K562 (cell line): ENCODE measurements around the gene MMP12. TPM values are rescaled to one million over a fixed set of nuclear protein-coding genes. Genes with fewer than 3 reads are reported as not detected.

Source experiments
- ATAC-seq: fragments of 200-7000 bp; cut with Tn5 transposase; 3 replicates; pipeline ENCODE4 v1.9.1; 2020; ENCODE audit warnings: moderate library complexity
- BruUV-seq: library from RNA; stranded (reverse); fragments of 400-500 nt; replicated peaks from 2 replicates; lab custom pipeline; 2021; lab: Mats Ljungman, UMichigan
- CTCF ChIA-PET: fragments of 300-600 bp; formaldehyde crosslinking; extraction: SDS; loops from one replicate; lab custom pipeline; 2021; ENCODE audit warnings: low intra/inter-chr PET ratio; lab: Yijun Ruan, JAX
- POLR2A ChIA-PET: fragments of 300-600, 350-650 bp; sonication (Branson Sonifier 250); formaldehyde crosslinking; extraction: SDS; loops from one replicate; lab custom pipeline; 2021; ENCODE audit warnings: antibody characterized with exemption, inconsistent platforms; lab: Yijun Ruan, JAX
- DNase-seq, 4 experiments: peaks; one replicate each; pipeline versions ENCODE4 v3.0.0 to v3.0.0-alpha.2; 2011 to 2018; ENCODE audit warnings: low spot score in 3 of 4, mixed read lengths in 3 of 4; ENCODE audit errors: extremely low read depth in 1 of 4
- FAIRE-seq: peaks from 2 replicates; lab custom pipeline; 2011; peaks lifted over from hg19 to GRCh38; lab: Jason Lieb, UNC
- H2AFZ ChIP-seq: 2 replicates; pipeline ENCODE4 v1.6.0; 2011; ENCODE audit warnings: low read depth, low read length, control low read depth, inconsistent platforms
- H3K27ac ChIP-seq: fragments of 200-600 bp; 3 replicates; pipeline ENCODE4 v1.8.0; 2011; ENCODE audit warnings: low read depth, mild to moderate bottlenecking, control low read depth, inconsistent platforms, low read length, moderate library complexity, mixed read lengths; ENCODE audit errors: extremely low read depth
- H3K27me3 ChIP-seq, 2 experiments: fragments of 300-600 bp in 1 of 2; 2 replicates in 1 of 2; 3 replicates in 1 of 2; pipeline versions ENCODE4 v1.6.0 to v1.8.0; 2011; ENCODE audit warnings: inconsistent platforms in 2 of 2, low read length in 2 of 2, mild to moderate bottlenecking in 1 of 2, mixed read lengths in 1 of 2, moderate library complexity in 1 of 2; ENCODE audit not compliant: control insufficient read depth in 2 of 2, insufficient read depth in 2 of 2
- H3K36me3 ChIP-seq: fragments of 300-600 bp; 3 replicates; pipeline ENCODE4 v1.8.0; 2011; ENCODE audit warnings: mild to moderate bottlenecking, low read length, inconsistent platforms; ENCODE audit not compliant: control insufficient read depth, insufficient read depth
- H3K4me1 ChIP-seq, 2 experiments: fragments of 200-600 bp in 1 of 2; replicated peaks in 1 of 2; 2 replicates in 1 of 2; 3 replicates in 1 of 2; pipeline versions ENCODE4 v1.5.1 to v1.8.0; 2011; ENCODE audit warnings: inconsistent platforms in 2 of 2, low read length in 2 of 2, mild to moderate bottlenecking in 1 of 2, mixed read lengths in 1 of 2, moderate library complexity in 1 of 2; ENCODE audit not compliant: control insufficient read depth in 2 of 2, insufficient read depth in 2 of 2
- H3K4me2 ChIP-seq: 2 replicates; pipeline ENCODE4 v1.6.1; 2011; ENCODE audit warnings: low read length, control low read depth, inconsistent platforms, mixed read lengths; ENCODE audit not compliant: insufficient read depth
- H3K4me3 ChIP-seq: fragments of 200-600 bp; sonication (generic), shearing (Covaris generic); 2 replicates; pipeline ENCODE4 v1.5.1; 2016; ENCODE audit warnings: control low read depth, inconsistent platforms
- H3K79me2 ChIP-seq: fragments of 200-600 bp; 3 replicates; pipeline ENCODE4 v1.8.0; 2011; ENCODE audit warnings: low read length, inconsistent platforms; ENCODE audit not compliant: control insufficient read depth, insufficient read depth
- H3K9ac ChIP-seq, 2 experiments: 2 replicates each; pipeline versions ENCODE4 v1.6.0 to v1.6.1; 2011; ENCODE audit warnings: low read depth in 2 of 2, low read length in 2 of 2, control low read depth in 1 of 2, inconsistent platforms in 1 of 2, mild to moderate bottlenecking in 1 of 2, mixed read lengths in 1 of 2; ENCODE audit not compliant: insufficient read depth in 1 of 2
- H3K9me1 ChIP-seq: one replicate; pipeline ENCODE4 v1.6.0; 2011; ENCODE audit warnings: inconsistent platforms, mild to moderate bottlenecking, low read length, moderate library complexity; ENCODE audit not compliant: control insufficient read depth, insufficient read depth
- H3K9me3 ChIP-seq: replicated peaks from 2 replicates; pipeline ENCODE4 v1.5.1; 2011; ENCODE audit warnings: low read depth, low read length, inconsistent platforms; ENCODE audit not compliant: control insufficient read depth, insufficient read depth
- H4K20me1 ChIP-seq: replicated peaks from 2 replicates; pipeline ENCODE4 v1.6.1; 2011; ENCODE audit warnings: low read length, inconsistent platforms, mixed read lengths; ENCODE audit not compliant: control insufficient read depth, insufficient read depth
- ARID2 ChIP-seq: fragments of 450-650 bp; IDR thresholded peaks from 2 replicates; pipeline ENCODE4 v1.6.1; 2017; ENCODE audit warnings: antibody characterized with exemption, mild to moderate bottlenecking
- GATA2 ChIP-seq: sonication (generic); formaldehyde crosslinking; IDR thresholded peaks from 2 replicates; pipeline ENCODE4 v1.4.0; 2020; ENCODE audit warnings: mild to moderate bottlenecking, missing genetic modification reagents
- HEY1 ChIP-seq: fragments of 250-450 bp; sonication (Bioruptor Pico); IDR thresholded peaks from 2 replicates; pipeline ENCODE4 v1.5.0; 2020; ENCODE audit warnings: mild to moderate bottlenecking, moderate library complexity, borderline replicate concordance
- KLF6 ChIP-seq: fragments of 250-450 bp; sonication (Bioruptor Pico); IDR thresholded peaks from 2 replicates; pipeline ENCODE4 v1.4.0; 2020; ENCODE audit warnings: mild to moderate bottlenecking, moderate library complexity, borderline replicate concordance
- SIN3B ChIP-seq: fragments of 450-650 bp; IDR thresholded peaks from 2 replicates; pipeline ENCODE4 v1.6.1; 2017; ENCODE audit warnings: low read depth, mild to moderate bottlenecking, moderate library complexity
- TFAM ChIP-seq: fragments of 250-450 bp; sonication (Bioruptor Pico); conservative IDR thresholded peaks from 2 replicates; pipeline ENCODE4 v1.5.0; 2021; ENCODE audit warnings: mild to moderate bottlenecking, moderate library complexity
- THAP12 ChIP-seq: fragments of 250-450 bp; sonication (Bioruptor Pico); IDR thresholded peaks from 2 replicates; pipeline ENCODE4 v1.9.0; 2021; ENCODE audit warnings: mild to moderate bottlenecking, inconsistent platforms
- WGBS: fragments of 100-300 bp; shearing (Covaris generic); methylation state at CpG from one replicate; pipeline ENCODE4 v1.1.6; 2016; ENCODE audit warnings: low coverage, mixed read lengths; ENCODE audit not compliant: insufficient coverage; ENCODE audit errors: missing lambda C conversion rate; 5-methylcytosine and 5-hydroxymethylcytosine counted together
- in situ Hi-C: fragments of 300-500 bp; cut with MboI; formaldehyde crosslinking; loops from 4 replicates; pipeline ENCODE4 v1.15.0; 2018; ENCODE audit warnings: inconsistent platforms, mixed read lengths
- intact Hi-C: fragments of 100-400 bp; cut with micrococcal nuclease; formaldehyde crosslinking; loops from 2 replicates; pipeline ENCODE4 v1.14.2; 2022
- polyA plus RNA-seq, 8 experiments: library from polyadenylated mRNA; depleted of rRNA in 4 of 8; stranded (reverse) in 5 of 8; unstranded in 3 of 8; fragments of >200 nt; fragmentation: Nextera tagmentation in 2 of 8; fragmentation: Illumina TruSeq in 1 of 8; extraction: Ambion mirVana in 2 of 8; extraction: Trizol in 1 of 8; gene quantifications; 2 replicates each; pipeline versions ENCODE4 v1.2.1 to v1.2.3, GENCODE V29; 2011 to 2014; ENCODE audit warnings: inconsistent platforms in 1 of 8, missing spikeins in 1 of 8
- total RNA-seq, 7 experiments: library from RNA; depleted of rRNA in 6 of 7; stranded (reverse); fragments of >200 nt in 6 of 7; fragmentation: Illumina TruSeq in 2 of 7; extraction: Trizol in 2 of 7; gene quantifications; 2 replicates each; pipeline versions ENCODE4 v1.2.1 to v1.2.3, GENCODE V29; 2011 to 2021; ENCODE audit warnings: low replicate concordance in 1 of 7
- TF ChIP-seq, protein P1 (sequence below): fragments of 450-650 bp; IDR thresholded peaks from 2 replicates; pipeline ENCODE4 v1.6.1; 2018; ENCODE audit warnings: mild to moderate bottlenecking, low read depth; ENCODE audit not compliant: partially characterized antibody

MMP12 gene
- total and polyA plus RNA-seq, 9 of the 15 experiments (the other 6 are each of a cell fraction or from before 2014, with no cell fraction given), result not detected

GRCh38 chr11:102912482-102912830 lies 37.7 kb upstream of the MMP12 start:
- Histone ChIP-seq H3K9ac (no peak overlapping the region), H3K4me1 (no peaks in the 10 kb centered on the region), H3K27me3 (no peaks in the 10 kb centered on the region), H3K27ac (no peak overlapping the region), H3K9me1 (no peaks in the 10 kb centered on the region), H3K79me2 (no peaks in the 10 kb centered on the region), H3K36me3 (no peaks in the 10 kb centered on the region), H4K20me1 (no peaks in the 10 kb centered on the region), H2AFZ (no peak overlapping the region), H3K9me3 (no peaks in the 10 kb centered on the region), H3K4me2 (no peak overlapping the region), H3K4me3 (no peak overlapping the region)
- intact Hi-C loops (no loop called here), in situ Hi-C loops (no loop called here)
- DNase-seq (no peak), FAIRE-seq (no peak), ATAC-seq (no peak)
- WGBS, result 0% methylated on average over 2 of the region's 2 CpGs
- TF ChIP-seq ARID2 (no peak), TFAM (CRISPR knock-in tag) (no peak), HEY1 (CRISPR knock-in tag) (no peak), KLF6 (CRISPR knock-in tag) (no peak), SIN3B (no peak), THAP12 (CRISPR knock-in tag) (no peak), GATA2 (CRISPR knock-in tag) (no peak)
- TF ChIP-seq, protein P1, sequence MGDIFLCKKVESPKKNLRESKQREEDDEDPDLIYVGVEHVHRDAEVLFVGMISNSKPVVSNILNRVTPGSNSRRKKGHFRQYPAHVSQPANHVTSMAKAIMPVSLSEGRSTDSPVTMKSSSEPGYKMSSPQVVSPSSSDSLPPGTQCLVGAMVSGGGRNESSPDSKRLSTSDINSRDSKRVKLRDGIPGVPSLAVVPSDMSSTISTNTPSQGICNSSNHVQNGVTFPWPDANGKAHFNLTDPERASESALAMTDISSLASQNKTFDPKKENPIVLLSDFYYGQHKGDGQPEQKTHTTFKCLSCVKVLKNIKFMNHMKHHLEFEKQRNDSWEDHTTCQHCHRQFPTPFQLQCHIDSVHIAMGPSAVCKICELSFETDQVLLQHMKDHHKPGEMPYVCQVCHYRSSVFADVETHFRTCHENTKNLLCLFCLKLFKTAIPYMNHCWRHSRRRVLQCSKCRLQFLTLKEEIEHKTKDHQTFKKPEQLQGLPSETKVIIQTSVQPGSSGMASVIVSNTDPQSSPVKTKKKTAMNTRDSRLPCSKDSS, result no peak
- ChIA-PET POLR2A (no interaction called here), CTCF (no interaction called here)
- BruUV-seq, result no TSS peak
